AG09319 (cell line): ENCODE measurements around the gene SHROOM3.
A peak's percentile ranks its signal among the peaks of the same experiment; 100 is the strongest.

ENCODE experiments used
- DNase-seq: peaks from one replicate; pipeline ENCODE4 v3.0.0-alpha.2; 2010; ENCODE audit warnings: low read depth; ENCODE audit errors: extremely low read depth
- TF ChIP-seq, protein P1 (sequence below): IDR thresholded peaks from 2 replicates; pipeline ENCODE4 v1.5.1; 2011; ENCODE audit warnings: low read depth, mild to moderate bottlenecking, inconsistent platforms, low read length, moderate library complexity

The SHROOM3 gene

GRCh38 chr4:76654084-76654483 lies 219.1 kb downstream of the SHROOM3 start:
- TF ChIP-seq, protein P1, sequence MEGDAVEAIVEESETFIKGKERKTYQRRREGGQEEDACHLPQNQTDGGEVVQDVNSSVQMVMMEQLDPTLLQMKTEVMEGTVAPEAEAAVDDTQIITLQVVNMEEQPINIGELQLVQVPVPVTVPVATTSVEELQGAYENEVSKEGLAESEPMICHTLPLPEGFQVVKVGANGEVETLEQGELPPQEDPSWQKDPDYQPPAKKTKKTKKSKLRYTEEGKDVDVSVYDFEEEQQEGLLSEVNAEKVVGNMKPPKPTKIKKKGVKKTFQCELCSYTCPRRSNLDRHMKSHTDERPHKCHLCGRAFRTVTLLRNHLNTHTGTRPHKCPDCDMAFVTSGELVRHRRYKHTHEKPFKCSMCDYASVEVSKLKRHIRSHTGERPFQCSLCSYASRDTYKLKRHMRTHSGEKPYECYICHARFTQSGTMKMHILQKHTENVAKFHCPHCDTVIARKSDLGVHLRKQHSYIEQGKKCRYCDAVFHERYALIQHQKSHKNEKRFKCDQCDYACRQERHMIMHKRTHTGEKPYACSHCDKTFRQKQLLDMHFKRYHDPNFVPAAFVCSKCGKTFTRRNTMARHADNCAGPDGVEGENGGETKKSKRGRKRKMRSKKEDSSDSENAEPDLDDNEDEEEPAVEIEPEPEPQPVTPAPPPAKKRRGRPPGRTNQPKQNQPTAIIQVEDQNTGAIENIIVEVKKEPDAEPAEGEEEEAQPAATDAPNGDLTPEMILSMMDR: no peak
- DNase-seq: no peak

DNA sequence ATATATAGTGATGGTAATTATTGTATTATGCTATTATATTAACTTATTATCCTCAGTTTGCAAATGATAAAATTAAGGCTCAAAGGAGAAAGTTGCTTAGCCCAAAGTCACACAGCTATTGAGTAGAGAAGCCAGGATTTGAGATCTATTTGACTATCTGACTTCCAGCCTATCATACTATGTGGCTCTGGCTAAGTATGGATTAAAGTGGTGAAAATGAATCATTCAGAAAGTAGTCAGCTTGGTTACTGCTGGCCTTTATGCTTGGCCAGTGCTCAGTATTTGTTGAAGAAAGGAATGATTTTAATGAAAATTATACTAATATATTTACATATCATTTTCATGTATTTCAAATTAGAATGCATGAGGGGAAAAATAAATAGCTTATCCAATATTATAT lies 219.8 kb downstream of the SHROOM3 start:
- no peak for DNase-seq
- TF ChIP-seq, protein P1: no peak

DNA sequence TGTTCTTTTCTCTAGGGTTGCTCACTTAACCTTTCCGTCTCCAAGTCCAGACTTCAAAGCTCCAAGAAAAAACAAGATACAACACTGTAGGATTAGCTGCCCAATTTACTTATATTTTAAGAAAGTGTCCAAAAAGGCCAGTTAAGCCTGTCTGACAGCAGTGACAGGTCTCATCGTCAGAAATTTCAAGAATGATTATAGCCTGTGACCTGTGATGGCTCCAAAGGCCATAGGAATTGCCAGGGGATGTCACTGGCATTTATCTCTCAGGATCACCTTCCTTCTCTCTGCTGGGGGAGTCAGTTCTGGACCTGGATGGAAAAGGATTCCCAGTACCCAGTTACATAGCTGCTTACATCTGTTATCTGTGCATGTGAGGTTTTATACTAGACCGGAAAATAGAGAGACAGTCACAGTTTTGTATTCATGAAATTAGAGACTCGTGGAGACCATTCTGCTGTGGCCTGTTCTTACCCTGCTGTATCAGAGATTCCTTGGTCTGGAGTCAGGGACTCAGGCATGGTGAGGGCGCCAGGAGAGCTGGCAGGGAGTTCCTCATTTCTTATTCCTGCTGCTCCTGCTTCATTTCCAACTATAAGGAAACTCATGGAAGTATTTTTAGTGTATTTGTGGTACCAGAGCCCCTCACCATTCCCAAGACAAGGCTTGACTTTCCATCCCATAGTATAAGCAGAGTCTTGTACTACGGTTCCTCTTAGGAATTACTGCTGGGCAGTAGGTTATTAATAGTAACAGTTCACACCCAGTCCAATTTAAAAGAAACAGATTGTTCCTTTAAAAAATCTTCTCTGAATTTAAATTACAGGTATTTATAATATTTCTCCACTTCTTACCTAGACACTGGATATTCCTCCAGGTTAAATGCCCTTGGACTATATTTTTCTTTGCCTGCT lies 220.8 kb downstream of the SHROOM3 start:
- no peak for DNase-seq
- TF ChIP-seq, protein P1: no peak

GRCh38 chr4:76657443-76657842 lies 222.4 kb downstream of the SHROOM3 start:
- TF ChIP-seq, protein P1: no peak
- no peak for DNase-seq

- DNase-seq: peak; percentile 77
- TF ChIP-seq, protein P1: no peak
These were observed 223.4 kb downstream of the SHROOM3 start for GRCh38 chr4:76658231-76659102.

DNA sequence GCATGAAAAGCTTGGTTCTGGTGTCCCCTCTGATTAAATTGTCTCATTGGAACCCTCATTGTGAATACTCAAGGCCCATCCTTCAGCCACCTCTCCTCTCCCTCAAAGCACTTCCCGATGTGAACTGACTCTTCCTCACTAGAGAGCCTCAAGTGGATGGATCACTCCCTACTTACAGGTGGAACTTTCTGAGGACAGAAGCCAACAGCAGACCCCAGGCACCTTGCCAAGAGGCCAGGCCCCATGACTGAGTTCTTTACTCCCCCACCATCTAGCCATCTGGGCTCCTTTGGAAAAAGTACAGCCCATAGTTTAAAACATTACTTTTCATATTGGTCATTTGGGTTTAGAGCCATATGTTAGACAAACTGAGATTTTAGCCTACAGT lies 224.1 kb downstream of the SHROOM3 start:
- DNase-seq: no peak
- TF ChIP-seq, protein P1: no peak

DNA sequence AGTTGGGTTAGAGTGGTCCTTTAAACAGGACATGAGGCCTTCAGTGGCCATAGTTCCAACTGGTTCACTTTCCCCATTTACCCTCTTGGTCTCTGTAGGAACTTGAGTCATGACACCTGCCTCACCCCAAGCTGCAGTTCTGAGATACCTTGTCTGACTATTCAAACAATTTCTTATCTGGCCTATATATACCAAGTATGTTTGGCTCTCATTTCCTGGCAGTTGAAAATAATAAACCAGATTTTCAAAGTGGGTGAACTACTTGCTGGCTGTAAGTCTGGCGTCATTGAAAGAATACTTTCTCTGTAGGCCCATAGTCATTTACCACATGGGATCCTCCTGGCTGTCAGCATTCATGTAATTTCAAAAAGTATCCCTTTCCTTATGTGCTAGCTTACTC lies 228.8 kb downstream of the SHROOM3 start:
- TF ChIP-seq, protein P1: no peak
- DNase-seq: no peak
